ENCODE results near the gene STEAP4. TPM values are rescaled to one million over a fixed set of nuclear protein-coding genes. Genes with fewer than 3 reads are reported as not detected.

The STEAP4 gene
- total RNA-seq, 1 donor from 2014 or later, result not detected

DNA sequence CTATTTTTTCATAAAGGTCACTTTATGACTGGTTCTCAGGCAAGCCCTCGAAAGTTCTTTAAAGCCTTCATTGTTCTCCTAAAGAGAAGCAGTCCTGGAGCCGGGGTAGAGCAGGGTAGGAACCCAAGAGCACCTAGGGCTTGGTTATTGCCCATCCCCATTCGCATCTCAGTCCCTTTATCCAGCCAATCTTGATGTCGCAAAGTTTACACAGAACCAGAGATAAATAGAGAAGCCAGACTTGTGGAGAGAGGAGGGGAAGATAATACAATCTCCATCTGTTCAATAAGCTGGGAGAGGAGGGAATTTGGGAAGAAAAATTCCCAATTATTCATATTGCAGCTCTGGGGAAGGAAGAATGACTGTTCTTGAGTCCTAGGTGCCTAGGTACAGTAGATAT lies 80.5 kb downstream of the STEAP4 start:
- no peak for DNase-seq (ENCODE audit: low spot score, unreplicated experiment)
- Mint-ChIP-seq H3K36me3 (ENCODE audit: insufficient read depth) (peaks cover 4% of the 10 kb centered on the region), H3K9me3 (ENCODE audit: low read depth) (peaks cover 2% of the 10 kb centered on the region), H3K4me1 (ENCODE audit: low read depth) (peaks cover 20% of the 10 kb centered on the region), H3K4me3 (ENCODE audit: low read depth) (no peak overlapping the region), H3K27ac (peak overlapping the region; percentile 54), H3K27me3 (no peaks in the 10 kb centered on the region)
- TF ChIP-seq, protein P1, sequence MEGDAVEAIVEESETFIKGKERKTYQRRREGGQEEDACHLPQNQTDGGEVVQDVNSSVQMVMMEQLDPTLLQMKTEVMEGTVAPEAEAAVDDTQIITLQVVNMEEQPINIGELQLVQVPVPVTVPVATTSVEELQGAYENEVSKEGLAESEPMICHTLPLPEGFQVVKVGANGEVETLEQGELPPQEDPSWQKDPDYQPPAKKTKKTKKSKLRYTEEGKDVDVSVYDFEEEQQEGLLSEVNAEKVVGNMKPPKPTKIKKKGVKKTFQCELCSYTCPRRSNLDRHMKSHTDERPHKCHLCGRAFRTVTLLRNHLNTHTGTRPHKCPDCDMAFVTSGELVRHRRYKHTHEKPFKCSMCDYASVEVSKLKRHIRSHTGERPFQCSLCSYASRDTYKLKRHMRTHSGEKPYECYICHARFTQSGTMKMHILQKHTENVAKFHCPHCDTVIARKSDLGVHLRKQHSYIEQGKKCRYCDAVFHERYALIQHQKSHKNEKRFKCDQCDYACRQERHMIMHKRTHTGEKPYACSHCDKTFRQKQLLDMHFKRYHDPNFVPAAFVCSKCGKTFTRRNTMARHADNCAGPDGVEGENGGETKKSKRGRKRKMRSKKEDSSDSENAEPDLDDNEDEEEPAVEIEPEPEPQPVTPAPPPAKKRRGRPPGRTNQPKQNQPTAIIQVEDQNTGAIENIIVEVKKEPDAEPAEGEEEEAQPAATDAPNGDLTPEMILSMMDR (IDR thresholded peaks at IDR 0.05; ENCODE audit: unreplicated experiment), result no peak

DNA sequence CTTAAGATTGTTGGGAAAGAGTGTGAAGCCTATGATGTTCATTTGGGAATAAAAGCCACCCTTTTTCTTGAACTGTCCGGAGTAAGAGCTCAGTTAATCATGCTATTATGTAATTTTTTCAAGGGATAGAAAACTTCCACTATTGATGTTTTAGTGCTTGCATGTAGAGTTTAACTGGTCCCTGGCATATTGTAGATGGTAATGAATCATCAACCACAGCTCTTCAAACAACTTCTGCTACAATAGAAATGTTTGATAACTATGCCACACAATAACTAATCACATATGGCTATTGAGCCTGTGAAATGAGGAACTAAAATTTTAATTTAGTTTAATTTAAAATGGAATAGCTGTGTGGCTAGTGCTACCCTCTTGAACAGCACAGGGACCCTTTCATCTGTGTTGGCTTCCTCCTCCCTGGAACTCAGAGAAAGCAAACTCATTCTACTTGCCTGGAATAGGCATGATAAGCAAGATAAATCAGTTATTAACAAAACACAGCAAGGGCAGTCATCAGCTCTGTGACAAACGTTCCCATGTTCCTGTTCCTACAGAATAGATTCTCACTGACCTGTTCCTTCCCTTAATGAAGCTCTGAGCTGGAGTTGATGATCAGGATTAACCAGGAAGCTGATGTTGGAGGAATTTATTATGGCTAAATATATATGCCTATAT lies 82.0 kb downstream of the STEAP4 start:
- Mint-ChIP-seq H3K4me1 (ENCODE audit: low read depth) (peaks cover 23% of the 10 kb centered on the region), H3K27me3 (no peaks in the 10 kb centered on the region), H3K4me3 (ENCODE audit: low read depth) (no peak overlapping the region), H3K27ac (no peak overlapping the region), H3K36me3 (ENCODE audit: insufficient read depth) (peaks cover 4% of the 10 kb centered on the region), H3K9me3 (ENCODE audit: low read depth) (no peaks in the 10 kb centered on the region)
- TF ChIP-seq, protein P1 (IDR thresholded peaks at IDR 0.05; ENCODE audit: unreplicated experiment), result no peak
- no peak for DNase-seq (ENCODE audit: low spot score, unreplicated experiment)

DNA sequence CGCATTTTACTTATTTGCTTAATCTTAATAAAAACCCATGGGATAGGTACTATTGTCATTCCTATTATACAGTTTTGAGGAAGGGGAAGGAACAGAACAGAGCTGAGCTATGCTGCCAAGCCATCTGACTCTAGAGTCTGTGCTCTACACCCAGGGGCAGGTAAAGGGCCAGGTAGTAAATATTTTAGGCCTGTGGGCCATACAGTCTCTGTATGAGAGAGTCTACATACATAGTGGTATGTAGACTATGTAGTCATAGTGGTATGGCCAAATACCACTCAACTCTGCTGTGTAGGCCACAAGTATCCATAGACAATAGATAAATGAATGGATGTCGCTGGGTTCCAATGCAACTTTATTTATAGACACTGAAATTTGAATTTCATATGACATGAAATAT lies 83.4 kb downstream of the STEAP4 start:
- H3K4me1 Mint-ChIP-seq (ENCODE audit: low read depth), result peaks cover 28% of the 10 kb centered on the region
- no peak overlapping the region for H3K4me3 Mint-ChIP-seq (ENCODE audit: low read depth)
- no peak for DNase-seq (ENCODE audit: low spot score, unreplicated experiment)
- H3K36me3 Mint-ChIP-seq (ENCODE audit: insufficient read depth), result peaks cover 1% of the 10 kb centered on the region
- H3K9me3 Mint-ChIP-seq (ENCODE audit: low read depth), result no peaks in the 10 kb centered on the region
- no peak overlapping the region for H3K27ac Mint-ChIP-seq
- TF ChIP-seq, protein P1 (IDR thresholded peaks at IDR 0.05; ENCODE audit: unreplicated experiment), result no peak
- H3K27me3 Mint-ChIP-seq, result no peaks in the 10 kb centered on the region

Other genes with a start within 250 kb of the STEAP4 start
- gene SRI, start 86.9 kb downstream of the STEAP4 start, total RNA-seq, result 126 and 128 TPM in 2 replicates

Measured in progenitor cell of endocrine pancreas (in vitro differentiated cells).